ENCODE measurements around the gene MFGE8.
A peak's percentile ranks its signal among the peaks of the same experiment; 100 is the strongest.

MFGE8 gene

DNA sequence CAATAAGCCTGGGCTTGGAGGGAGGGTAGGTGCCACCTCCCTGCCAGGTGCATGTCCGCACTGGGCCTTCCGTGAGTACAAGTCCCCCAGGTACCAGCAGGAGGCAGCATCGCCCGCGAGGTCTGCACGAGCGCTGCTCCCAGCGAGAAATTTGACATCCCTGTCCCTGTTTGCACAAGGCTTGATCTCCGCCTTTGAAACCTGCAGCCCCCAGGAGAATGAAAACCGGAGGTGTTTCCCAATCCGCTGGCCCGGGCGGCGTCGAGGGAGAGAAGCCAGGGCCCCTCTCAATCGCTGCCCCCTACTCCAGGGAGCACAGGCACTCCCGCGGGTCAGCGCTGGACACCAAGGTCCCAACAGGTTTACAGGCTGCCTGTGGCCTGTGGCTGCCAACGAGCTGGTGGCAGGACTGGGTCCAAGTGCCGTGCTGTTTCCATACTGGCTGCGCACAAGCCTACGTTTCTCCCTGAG, 18.8 kb downstream of the MFGE8 start:
- Histone ChIP-seq H3K27ac (no peak overlapping the region), H3K9me3 (ENCODE audit: severe bottlenecking) (no peaks in the 10 kb centered on the region), H3K36me3 (no peaks in the 10 kb centered on the region), H3K4me3 (ENCODE audit: low read depth, low read length) (peak overlapping the region; percentile 42), H3K27me3 (ENCODE audit: insufficient read depth, low read depth, severe bottlenecking) (peaks cover 16% of the 10 kb centered on the region)
- peak; percentile 97 for TF ChIP-seq CTCF (IDR thresholded peaks at IDR 0.05; ENCODE audit: low read depth, low read length)
- peak; percentile 81 for DNase-seq

DNA sequence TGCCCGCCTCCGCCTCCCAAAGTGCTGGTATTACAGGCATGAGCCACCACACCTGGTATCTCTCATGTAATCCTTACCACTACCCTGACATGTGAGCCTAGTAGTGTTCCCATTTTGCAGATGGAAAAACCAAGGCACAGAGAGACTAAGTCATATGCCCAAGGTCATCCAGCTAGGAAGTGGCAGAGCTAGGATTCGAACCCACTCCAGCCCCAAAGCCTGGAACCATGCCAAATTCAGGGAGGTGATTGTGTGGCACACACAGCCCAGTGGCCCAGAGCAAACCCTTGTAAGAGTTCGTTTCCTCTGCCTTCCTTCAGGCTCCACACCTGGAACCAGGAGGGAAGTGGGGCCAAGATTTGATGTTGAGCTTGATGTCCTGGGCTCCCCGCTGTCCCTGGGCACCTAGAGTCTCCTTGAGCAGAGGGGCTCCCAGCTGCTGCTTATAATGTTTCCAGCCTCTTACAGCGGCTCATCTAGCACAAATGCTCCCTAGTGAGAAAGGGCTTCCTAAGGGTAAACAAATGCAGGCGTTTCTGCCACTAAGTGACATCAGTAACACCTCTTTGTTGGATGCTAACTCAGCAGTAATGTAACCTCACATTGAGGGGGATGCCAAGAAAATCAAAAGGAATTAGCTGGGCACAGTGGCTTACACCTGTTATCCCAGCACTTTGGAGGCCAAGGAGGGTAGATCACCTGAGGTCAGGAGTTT, 21.5 kb downstream of the MFGE8 start:
- Histone ChIP-seq H3K4me3 (ENCODE audit: low read depth, low read length) (no peak overlapping the region), H3K9me3 (ENCODE audit: severe bottlenecking) (no peaks in the 10 kb centered on the region), H3K27me3 (ENCODE audit: insufficient read depth, low read depth, severe bottlenecking) (peaks cover 16% of the 10 kb centered on the region), H3K27ac (no peak overlapping the region), H3K36me3 (no peaks in the 10 kb centered on the region)
- DNase-seq: no peak
- TF ChIP-seq CTCF (IDR thresholded peaks at IDR 0.05; ENCODE audit: low read depth, low read length): no peak

GRCh38 chr15:88890495-88890894, 22.7 kb downstream of the MFGE8 start:
- no peak for TF ChIP-seq CTCF (IDR thresholded peaks at IDR 0.05; ENCODE audit: low read depth, low read length)
- Histone ChIP-seq H3K4me3 (ENCODE audit: low read depth, low read length) (no peak overlapping the region), H3K9me3 (ENCODE audit: severe bottlenecking) (no peaks in the 10 kb centered on the region), H3K27me3 (ENCODE audit: insufficient read depth, low read depth, severe bottlenecking) (peaks cover 12% of the 10 kb centered on the region), H3K27ac (no peak overlapping the region), H3K36me3 (no peaks in the 10 kb centered on the region)
- DNase-seq: no peak

DNA sequence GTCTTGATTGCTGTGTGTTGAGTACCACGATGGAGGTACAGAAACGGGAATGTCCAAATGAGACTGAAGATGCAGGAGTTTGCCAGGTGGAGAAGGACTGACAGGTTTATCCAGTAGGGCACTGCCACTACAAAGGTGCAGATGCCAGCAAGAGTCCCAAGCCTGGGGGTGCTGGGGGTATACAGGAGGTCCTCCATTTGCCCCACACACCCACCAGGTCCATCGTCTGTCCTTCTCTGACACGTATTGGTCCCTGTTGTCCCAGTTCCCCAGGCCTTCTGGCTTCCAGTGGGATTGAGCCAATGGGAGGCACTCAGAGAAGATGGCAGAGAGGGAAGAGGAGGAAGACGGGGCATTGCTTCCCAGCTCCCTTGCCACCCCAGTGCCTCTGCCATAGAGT, 24.5 kb downstream of the MFGE8 start:
- no peak overlapping the region for H3K4me3 ChIP-seq (ENCODE audit: low read depth, low read length)
- no peaks in the 10 kb centered on the region for H3K9me3 ChIP-seq (ENCODE audit: severe bottlenecking)
- H3K27me3 ChIP-seq (ENCODE audit: insufficient read depth, low read depth, severe bottlenecking): no peaks in the 10 kb centered on the region
- TF ChIP-seq CTCF (IDR thresholded peaks at IDR 0.05; ENCODE audit: low read depth, low read length): no peak
- H3K36me3 ChIP-seq: no peaks in the 10 kb centered on the region
- H3K27ac ChIP-seq: no peak overlapping the region
- no peak for DNase-seq

DNA sequence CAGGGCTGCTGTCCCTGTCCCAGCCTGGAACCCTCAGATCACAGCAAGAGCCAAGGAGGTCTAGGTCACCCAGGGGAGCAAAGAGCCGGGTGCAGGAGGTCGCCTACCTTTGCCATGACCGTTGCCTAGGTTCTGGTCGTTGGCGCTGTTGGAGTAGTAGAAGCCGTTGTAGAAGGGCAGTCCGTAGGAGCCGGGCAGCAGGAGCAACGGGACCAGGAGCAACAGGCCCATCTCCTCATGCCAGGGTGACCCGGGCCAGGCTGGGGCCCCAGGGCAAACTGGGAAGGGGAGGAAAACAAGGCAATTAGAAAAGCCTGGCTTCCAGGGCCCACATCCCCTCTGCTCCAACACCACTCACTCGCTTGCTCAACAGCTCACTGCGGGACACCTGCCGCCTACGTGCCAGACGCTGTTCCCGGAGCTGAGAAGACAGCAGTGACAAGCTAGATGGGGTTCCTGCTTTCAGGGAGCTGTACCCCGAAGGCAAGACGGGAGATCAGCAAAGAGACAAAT, 26.1 kb downstream of the MFGE8 start:
- no peaks in the 10 kb centered on the region for H3K27me3 ChIP-seq (ENCODE audit: insufficient read depth, low read depth, severe bottlenecking)
- no peaks in the 10 kb centered on the region for H3K9me3 ChIP-seq (ENCODE audit: severe bottlenecking)
- H3K27ac ChIP-seq: no peak overlapping the region
- H3K4me3 ChIP-seq (ENCODE audit: low read depth, low read length): no peak overlapping the region
- no peak for DNase-seq
- H3K36me3 ChIP-seq: no peaks in the 10 kb centered on the region
- no peak for TF ChIP-seq CTCF (IDR thresholded peaks at IDR 0.05; ENCODE audit: low read depth, low read length)

DNA sequence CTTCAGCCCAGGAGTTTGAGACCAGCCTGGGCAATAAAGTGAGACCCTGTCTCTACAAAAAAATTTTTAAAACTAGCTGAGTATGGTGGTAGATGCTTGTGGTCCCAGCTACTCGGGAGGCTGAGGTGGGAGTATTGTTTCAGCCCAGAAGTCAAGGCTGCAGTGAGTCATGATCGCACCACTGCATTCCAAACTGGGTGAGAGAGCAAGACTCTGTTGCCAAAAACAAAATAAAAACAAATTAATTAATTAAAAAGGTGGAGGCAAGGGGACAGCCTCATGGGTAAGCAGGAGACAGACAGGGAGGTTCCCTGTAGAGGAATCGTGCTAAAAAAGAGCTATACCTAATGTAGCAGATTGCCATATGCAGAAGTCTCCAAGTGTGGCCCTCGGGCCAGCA, 30.4 kb downstream of the MFGE8 start:
- H3K27me3 ChIP-seq (ENCODE audit: insufficient read depth, low read depth, severe bottlenecking): no peaks in the 10 kb centered on the region
- H3K27ac ChIP-seq: no peak overlapping the region
- no peak for DNase-seq
- no peaks in the 10 kb centered on the region for H3K36me3 ChIP-seq
- no peak for TF ChIP-seq CTCF (IDR thresholded peaks at IDR 0.05; ENCODE audit: low read depth, low read length)
- H3K4me3 ChIP-seq (ENCODE audit: low read depth, low read length): no peak overlapping the region
- no peaks in the 10 kb centered on the region for H3K9me3 ChIP-seq (ENCODE audit: severe bottlenecking)

All from WERI-Rb-1 (cell line).